NT2/D1 (cell line): ENCODE results near the gene WRAP73.

ENCODE experiments used
- YY1 ChIP-seq: IDR thresholded peaks from 2 replicates; pipeline ENCODE4 v1.6.1; 2011; ENCODE audit not compliant: insufficient read length, insufficient read depth
- ZNF274 ChIP-seq: IDR thresholded peaks from 2 replicates; pipeline ENCODE4 v1.6.1; 2011; ENCODE audit warnings: mild to moderate bottlenecking, low read depth, low read length

GRCh38 chr1:3681898-3682806 is 32.2 kb upstream of the WRAP73 start:
- TF ChIP-seq ZNF274, result no peak
- no peak for TF ChIP-seq YY1
